Upper lobe of left lung (tissue), 6 donors: ENCODE data around the gene CDYL. TPM values are rescaled to one million over a fixed set of nuclear protein-coding genes. Genes with fewer than 3 reads are reported as not detected.

Experiments used
- ATAC-seq, 2 donors: fragments of 200-7000 bp; cut with Tn5 transposase; one replicate each; pipeline ENCODE4 v1.9.1; 2022; ENCODE audit warnings: mild to moderate bottlenecking in 2 of 2, moderate library complexity in 2 of 2; ENCODE audit not compliant: low FRiP score in 2 of 2
- DNase-seq, 2 donors: peaks; one replicate each; pipeline ENCODE4 v3.0.0-alpha.2; 2019 to 2020
- H3K27ac ChIP-seq, 4 donors: fragments of 200-600 bp; sonication (generic); one replicate each; pipeline ENCODE4 v1.5.1; 2016 to 2019
- H3K27me3 ChIP-seq, 4 donors: fragments of 200-600 bp; sonication (generic); one replicate each; pipeline ENCODE4 v1.5.1; 2017 to 2019
- H3K36me3 ChIP-seq, 4 donors: fragments of 200-600 bp; sonication (generic); one replicate each; pipeline ENCODE4 v1.5.1; 2016 to 2019
- H3K4me1 ChIP-seq, 4 donors: fragments of 200-600 bp; sonication (generic); one replicate each; pipeline ENCODE4 v1.5.1; 2018 to 2019
- H3K4me3 ChIP-seq, 4 donors: fragments of 200-600 bp; sonication (generic); one replicate each; pipeline ENCODE4 v1.5.1; 2017 to 2019; ENCODE audit warnings: mild to moderate bottlenecking in 2 of 4, moderate library complexity in 1 of 4
- H3K9me3 ChIP-seq, 4 donors: fragments of 200-600 bp; sonication (generic); one replicate each; pipeline ENCODE4 v1.5.1; 2018 to 2019
- CTCF ChIP-seq, 6 experiments: fragments of 450-650 bp in 4 of 6; fragments of 200-600 bp in 2 of 6; sonication (generic) in 2 of 6; IDR thresholded peaks; one replicate each; pipeline ENCODE4 v1.5.1; 2016 to 2019; ENCODE audit warnings: antibody characterized with exemption in 6 of 6
- EP300 ChIP-seq, 4 donors: sonication (generic); formaldehyde crosslinking; IDR thresholded peaks; one replicate each; pipeline ENCODE4 v1.5.1; 2017; ENCODE audit warnings: antibody characterized with exemption in 4 of 4, control low read depth in 2 of 4
- POLR2A ChIP-seq, 4 donors: fragments of 450-650 bp; IDR thresholded peaks; one replicate each; pipeline ENCODE4 v1.5.1; 2016 to 2017; ENCODE audit warnings: antibody characterized with exemption in 4 of 4, mild to moderate bottlenecking in 2 of 4
- POLR2AphosphoS5 ChIP-seq, 2 donors: sonication (generic); formaldehyde crosslinking; IDR thresholded peaks; one replicate each; pipeline ENCODE4 v1.5.1; 2017; ENCODE audit warnings: antibody characterized with exemption in 2 of 2
- WGBS, 2 donors: methylation state at CpG; one replicate each; pipeline ENCODE4 v1.1.5; 2017 to 2018; 5-methylcytosine and 5-hydroxymethylcytosine counted together
- total RNA-seq, 6 donors: library from RNA; depleted of rRNA in 4 of 6; stranded (reverse); fragments of >200 nt in 4 of 6; gene quantifications; one replicate each; pipeline versions ENCODE4 v1.1.0 to v1.2.1, GENCODE V29; 2016 to 2021
- donor health status: DM: no; HTN: no; CAD: no; lungs with moderate emphysema.
- donor health status: DM: no; HTN: yes; CAD: no; lungs with severe emphysema.

The CDYL gene
- total RNA-seq, 6 donors from 2014 or later, result 17.6 to 48.9 (median 32.9) TPM

- 88 to 91% methylated on average over 1 of the region's 1 CpG for WGBS, 2 donors
- H3K36me3 ChIP-seq, result no peaks in the 10 kb centered on the region
- no peak for ATAC-seq
- no peak overlapping the region for H3K27ac ChIP-seq
- H3K4me3 ChIP-seq, result no peak overlapping the region
- no peaks in the 10 kb centered on the region for H3K27me3 ChIP-seq
- TF ChIP-seq CTCF (IDR thresholded peaks at IDR 0.05) (no peak), POLR2AphosphoS5 (IDR thresholded peaks at IDR 0.05) (no peak), POLR2A (IDR thresholded peaks at IDR 0.05) (no peak), EP300 (IDR thresholded peaks at IDR 0.05) (no peak)
- no peaks in the 10 kb centered on the region for H3K9me3 ChIP-seq
- no peak for DNase-seq
- H3K4me1 ChIP-seq, result peaks cover 0 to 28% (median 2%) of the 10 kb centered on the region in 4 donors
These were observed 153.0 kb downstream of the CDYL start for GRCh38 chr6:4929097-4929718.

GRCh38 chr6:4930025-4930691 lies 154.0 kb downstream of the CDYL start:
- peaks cover 0 to 28% (median 2%) of the 10 kb centered on the region in 4 donors for H3K4me1 ChIP-seq
- no peak for ATAC-seq
- no peak overlapping the region for H3K4me3 ChIP-seq
- H3K27ac ChIP-seq, result no peak overlapping the region
- no peak for TF ChIP-seq CTCF (IDR thresholded peaks at IDR 0.05)
- TF ChIP-seq POLR2AphosphoS5 (IDR thresholded peaks at IDR 0.05), result no peak
- TF ChIP-seq POLR2A (IDR thresholded peaks at IDR 0.05), result no peak
- TF ChIP-seq EP300 (IDR thresholded peaks at IDR 0.05), result no peak
- no peaks in the 10 kb centered on the region for H3K9me3 ChIP-seq
- peaks cover 0 to under 1% (median 0%) of the 10 kb centered on the region in 4 donors for H3K36me3 ChIP-seq
- H3K27me3 ChIP-seq, result no peaks in the 10 kb centered on the region
- WGBS, 2 donors, result 95 to 96% methylated on average over 4 of the region's 4 CpGs
- DNase-seq, result no peak

DNA sequence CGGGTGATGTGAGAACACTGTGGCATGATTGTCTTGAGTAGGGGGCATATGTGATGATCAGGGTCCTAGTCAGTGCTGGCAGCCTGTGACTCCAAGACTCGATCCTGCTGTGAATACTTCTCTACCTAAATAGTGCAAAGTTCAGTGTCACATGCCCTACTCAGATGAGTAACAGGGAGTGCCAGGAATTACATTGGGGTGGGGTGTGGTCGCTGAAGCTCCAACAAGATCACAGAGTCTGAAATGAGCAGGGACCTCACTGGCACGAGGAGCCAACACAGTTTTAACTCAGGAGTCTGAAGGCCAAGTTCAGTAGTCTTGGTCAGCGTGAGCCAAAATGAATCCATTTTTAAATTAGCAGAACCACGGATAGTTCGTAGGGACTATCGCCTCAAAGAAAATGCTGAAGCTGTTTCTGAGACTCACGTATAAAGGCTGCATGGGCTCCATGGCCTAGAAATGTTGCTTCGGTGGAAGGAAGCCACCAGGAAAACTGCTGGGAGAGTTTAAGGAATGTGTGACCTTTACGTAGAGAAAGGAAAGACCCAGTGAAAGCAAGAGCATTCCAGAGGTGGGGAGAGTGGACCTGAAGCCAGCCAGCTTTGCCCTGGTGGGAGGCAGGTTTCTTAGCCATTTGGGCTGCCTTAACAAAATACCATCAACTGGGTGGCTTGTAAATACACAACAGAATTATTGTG lies 155.5 kb downstream of the CDYL start:
- H3K9me3 ChIP-seq, result no peaks in the 10 kb centered on the region
- H3K4me1 ChIP-seq, result peaks cover 0 to 39% (median 2%) of the 10 kb centered on the region in 4 donors
- WGBS, 2 donors, result 92 to 94% methylated on average over 10 to 11 of the region's 11 CpGs
- peaks cover 0 to 10% (median 0%) of the 10 kb centered on the region in 4 donors for H3K36me3 ChIP-seq
- ATAC-seq (no peak), DNase-seq (no peak)
- no peak overlapping the region for H3K4me3 ChIP-seq
- TF ChIP-seq EP300 (IDR thresholded peaks at IDR 0.05), result no peak
- no peak overlapping the region for H3K27ac ChIP-seq
- H3K27me3 ChIP-seq, result no peaks in the 10 kb centered on the region

- TF ChIP-seq POLR2AphosphoS5 (IDR thresholded peaks at IDR 0.05), result no peak
- TF ChIP-seq EP300 (IDR thresholded peaks at IDR 0.05), result no peak
- TF ChIP-seq CTCF (IDR thresholded peaks at IDR 0.05), result no peak
- TF ChIP-seq POLR2A (IDR thresholded peaks at IDR 0.05), result no peak
- Histone ChIP-seq H3K27ac (no peak overlapping the region), H3K36me3 (peaks cover 0 to 10% (median 0%) of the 10 kb centered on the region in 4 donors), H3K4me1 (peaks cover 0 to 42% (median 2%) of the 10 kb centered on the region in 4 donors), H3K4me3 (no peak overlapping the region), H3K27me3 (no peaks in the 10 kb centered on the region), H3K9me3 (no peaks in the 10 kb centered on the region)
- WGBS, 2 donors, result 87 to 91% methylated on average over 6 to 8 of the region's 8 CpGs
- DNase-seq (no peak), ATAC-seq (no peak)
These were observed 156.2 kb downstream of the CDYL start for GRCh38 chr6:4932228-4932903.

- Histone ChIP-seq H3K27ac (no peak overlapping the region), H3K36me3 (peaks cover 0 to 10% (median 0%) of the 10 kb centered on the region in 4 donors), H3K9me3 (no peaks in the 10 kb centered on the region), H3K4me1 (peaks cover 0 to 37% (median 2%) of the 10 kb centered on the region in 4 donors), H3K27me3 (no peaks in the 10 kb centered on the region), H3K4me3 (no peak overlapping the region)
- TF ChIP-seq EP300 (IDR thresholded peaks at IDR 0.05), result no peak
- TF ChIP-seq CTCF (IDR thresholded peaks at IDR 0.05), result no peak
- no peak for TF ChIP-seq POLR2A (IDR thresholded peaks at IDR 0.05)
- TF ChIP-seq POLR2AphosphoS5 (IDR thresholded peaks at IDR 0.05), result no peak
- ATAC-seq (no peak), DNase-seq (no peak)
- WGBS, 2 donors, result 75 to 88% methylated on average over 10 of the region's 10 CpGs
These were observed 159.3 kb downstream of the CDYL start for GRCh38 chr6:4935486-4935885.
